NCI-H128 (cell line): ENCODE data around the gene ABTB1.
A peak's percentile ranks its signal among the peaks of the same experiment; 100 is the strongest.

Experiments used
- DNase-seq: peaks from one replicate; lab custom pipeline; 2025; ENCODE audit not compliant: unreplicated experiment; lab: John Stamatoyannopoulos, UW

ABTB1 gene

GRCh38 chr3:127672429-127673190 is at the start of gene ABTB1:
Gene ABTB1, plus strand, starts transcription at chr3:127672952. Its CDS starts 74 bp downstream, at chr3:127673026.
- peak; percentile 39 for DNase-seq

GRCh38 chr3:127624063-127624462 is 48.7 kb upstream of the ABTB1 start:
- no peak for DNase-seq

DNA sequence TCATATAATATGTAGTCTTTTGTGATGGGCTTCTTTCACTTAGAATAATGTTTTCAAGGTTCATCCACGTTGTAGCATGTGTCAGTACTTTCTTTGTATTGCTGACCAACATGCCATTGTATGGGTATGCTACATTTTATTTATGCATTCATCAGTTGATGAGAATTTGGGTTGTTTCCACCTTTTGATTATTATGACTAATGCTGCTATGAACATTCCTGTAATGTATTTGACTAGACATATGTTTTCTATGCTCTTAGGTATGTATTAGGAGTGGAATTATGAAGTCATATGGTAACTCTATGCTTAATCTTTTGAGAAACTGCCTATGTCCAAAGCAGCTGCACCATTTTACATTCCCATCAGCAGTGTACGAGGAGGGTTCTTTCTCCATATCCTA is 46.9 kb upstream of the ABTB1 start:
- no peak for DNase-seq

GRCh38 chr3:127628426-127628787 is 44.3 kb upstream of the ABTB1 start:
- DNase-seq = no peak

DNA sequence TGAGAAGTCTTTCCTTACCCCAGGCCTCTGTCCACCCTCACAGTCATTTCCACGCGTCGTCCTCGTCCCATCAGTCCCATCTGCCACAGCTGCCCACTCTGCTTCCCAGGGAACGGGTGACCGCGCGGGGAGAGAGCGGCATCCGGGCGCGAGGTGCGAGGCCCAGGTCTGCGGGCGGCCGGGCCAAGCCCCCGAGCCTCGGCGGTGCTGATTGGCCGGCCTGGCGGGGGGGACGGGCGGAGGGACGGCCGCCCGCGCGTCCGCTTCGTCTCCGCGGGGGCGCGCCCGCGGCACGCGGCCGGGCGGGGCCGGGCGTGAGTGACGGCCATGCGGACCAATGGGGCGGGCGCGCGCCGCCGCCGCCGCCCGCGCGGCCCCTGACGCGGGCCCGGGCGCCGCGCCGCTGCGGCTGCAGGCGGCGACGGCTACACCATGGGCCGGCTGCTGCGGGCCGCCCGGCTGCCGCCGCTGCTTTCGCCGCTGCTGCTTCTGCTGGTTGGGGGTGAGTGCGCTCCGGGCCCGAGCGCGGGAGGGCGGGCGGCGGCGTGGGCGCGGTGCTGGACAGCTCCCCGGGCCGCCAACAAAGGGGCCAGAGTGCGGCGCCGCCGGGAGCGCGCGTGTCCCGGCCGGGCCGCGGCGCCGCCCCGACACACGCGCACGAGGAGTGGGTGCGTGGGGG is 43.8 kb upstream of the ABTB1 start, which contains the start of gene PODXL2:
TSS of gene PODXL2 (plus strand) at position 398 of the 679 bp plus-strand sequence. CDS start at position 433, 35 bp downstream.
- DNase-seq = peak; percentile 21

DNA sequence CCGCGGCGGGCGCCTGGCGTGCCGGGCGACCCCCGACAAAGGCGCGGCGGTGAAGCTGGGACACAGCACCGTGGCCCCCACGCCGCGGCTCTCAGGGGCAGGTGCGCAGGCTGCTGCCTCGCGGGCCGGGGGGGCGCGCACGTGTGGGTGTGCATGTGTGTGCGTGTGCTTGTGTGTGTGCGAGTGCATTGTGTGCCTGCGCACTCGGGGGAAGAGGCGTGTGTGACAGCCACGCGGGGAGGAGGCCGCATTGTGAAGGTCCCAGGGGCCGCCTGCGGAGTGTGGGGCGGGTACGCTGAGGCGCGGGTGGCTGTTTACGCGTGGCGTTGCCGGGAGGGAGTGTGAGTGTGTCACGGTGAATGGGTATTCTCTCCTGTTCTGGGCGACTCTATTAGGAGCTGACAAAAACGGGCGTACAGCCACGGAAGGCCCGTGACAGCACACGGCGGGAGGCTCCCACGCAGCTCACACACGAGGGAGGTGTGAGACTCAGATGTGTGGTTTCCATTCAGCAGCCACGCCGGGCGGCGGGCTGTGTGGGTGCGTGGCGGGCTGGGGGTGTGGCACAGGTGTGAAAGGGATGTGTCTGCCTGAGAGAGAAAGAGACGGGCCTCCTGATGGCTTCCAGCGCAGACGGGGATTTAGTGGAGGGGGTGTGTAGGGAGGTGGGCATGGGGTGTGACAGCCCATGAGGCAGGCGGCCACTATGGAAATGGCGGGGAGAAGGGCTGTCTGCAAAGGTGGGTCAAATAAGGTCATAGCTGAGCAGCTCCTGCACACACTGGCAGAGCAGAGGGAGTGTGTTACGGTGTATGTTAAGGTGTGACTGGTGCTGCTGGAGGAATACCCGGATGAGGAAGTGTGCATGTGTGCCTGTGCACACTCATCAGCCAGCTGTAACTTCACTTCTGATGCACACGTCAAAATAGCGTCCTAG is 43.0 kb upstream of the ABTB1 start:
- DNase-seq = no peak

- peak; percentile 31 for DNase-seq
Observed at GRCh38 chr3:127630811-127631714, 41.7 kb upstream of the ABTB1 start.

GRCh38 chr3:127632035-127632820 is 40.5 kb upstream of the ABTB1 start:
- no peak for DNase-seq

DNA sequence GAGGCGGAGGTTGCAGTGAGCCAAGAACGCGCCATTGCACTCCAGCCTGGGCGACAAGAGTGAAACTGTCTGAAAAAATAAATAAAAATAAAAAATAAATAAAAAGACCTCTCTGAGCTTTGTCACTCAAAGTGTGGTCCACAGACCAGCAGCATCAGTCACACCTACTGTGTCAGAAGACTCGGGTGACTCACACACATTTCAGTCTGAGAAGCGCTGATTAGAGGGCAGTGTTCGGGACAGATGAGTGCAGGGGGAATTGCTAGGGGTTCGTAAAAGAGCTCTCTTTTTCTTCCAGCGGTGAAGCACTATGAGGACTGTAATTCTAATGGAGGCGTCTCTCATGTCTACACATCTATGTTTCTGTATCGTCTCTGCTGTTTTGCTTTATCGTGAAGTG is 38.1 kb upstream of the ABTB1 start:
- no peak for DNase-seq

DNA sequence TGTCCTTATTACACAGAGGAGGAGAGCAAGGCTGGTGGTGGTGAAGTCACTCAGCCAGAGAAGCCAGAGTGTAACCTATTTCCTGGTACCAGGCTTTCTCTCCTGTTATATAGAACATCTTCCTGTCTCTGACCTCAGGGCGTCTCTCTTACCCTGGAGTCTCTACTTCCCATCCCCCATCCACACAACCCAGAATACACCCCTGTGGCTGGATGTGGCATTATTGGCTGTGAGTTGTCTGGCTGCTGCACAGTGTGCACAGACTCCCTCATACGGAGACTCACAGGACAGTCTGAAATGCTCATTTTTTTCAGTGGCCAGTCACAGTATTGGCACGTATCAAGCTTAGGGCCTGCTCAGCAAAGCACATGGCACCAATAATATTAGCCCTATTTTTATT is 35.2 kb upstream of the ABTB1 start:
- no peak for DNase-seq

DNA sequence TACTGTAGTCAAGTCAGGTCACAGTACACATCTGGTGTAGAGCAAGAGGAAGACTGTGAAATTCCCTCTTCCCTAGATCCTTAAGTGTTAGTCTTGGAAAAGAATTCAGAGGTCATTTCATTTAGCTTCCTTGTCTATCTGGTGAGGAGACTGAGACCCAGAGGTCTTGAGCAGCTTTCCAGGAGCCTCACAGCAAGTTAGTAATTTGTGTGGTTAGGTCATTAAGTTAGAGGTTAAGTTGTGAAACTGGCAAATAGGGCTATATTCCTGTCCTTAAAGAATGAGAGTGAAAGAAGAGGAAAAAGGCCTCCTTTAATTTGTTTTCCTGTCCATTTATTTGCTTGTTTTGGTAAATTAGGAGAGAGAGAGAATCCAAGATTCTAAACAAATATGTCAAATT is 34.8 kb upstream of the ABTB1 start:
- no peak for DNase-seq

DNA sequence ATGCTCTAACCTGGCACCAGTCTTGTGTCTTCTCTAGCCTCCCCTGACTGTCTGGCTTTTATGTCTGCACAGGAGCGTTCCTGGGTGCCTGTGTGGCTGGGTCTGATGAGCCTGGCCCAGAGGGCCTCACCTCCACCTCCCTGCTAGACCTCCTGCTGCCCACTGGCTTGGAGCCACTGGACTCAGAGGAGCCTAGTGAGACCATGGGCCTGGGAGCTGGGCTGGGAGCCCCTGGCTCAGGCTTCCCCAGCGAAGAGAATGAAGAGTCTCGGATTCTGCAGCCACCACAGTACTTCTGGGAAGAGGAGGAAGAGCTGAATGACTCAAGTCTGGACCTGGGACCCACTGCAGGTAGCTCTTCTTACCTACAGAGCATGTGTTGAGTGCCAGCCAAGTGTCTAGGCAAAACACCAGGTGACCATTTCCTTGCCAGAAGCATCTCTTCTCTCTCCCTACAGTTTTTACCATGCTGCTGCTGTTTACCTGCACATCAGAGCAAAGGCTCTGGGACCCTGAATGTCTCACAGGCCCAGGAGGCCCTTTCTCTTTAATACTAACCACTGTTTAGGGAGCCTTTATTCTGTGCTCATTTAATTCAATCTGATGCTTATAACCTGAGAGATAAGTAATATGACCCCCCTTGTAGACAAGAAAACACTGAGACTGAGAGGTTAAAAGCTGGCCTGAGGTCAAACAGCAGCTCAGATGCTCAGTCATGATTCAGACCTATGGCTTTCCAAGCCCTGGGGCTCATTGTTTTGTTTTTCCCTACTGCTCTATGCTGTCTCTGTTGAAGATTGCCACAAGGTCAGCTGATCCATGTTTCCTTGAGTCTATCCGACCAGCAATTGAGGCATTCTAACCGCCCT is 33.3 kb upstream of the ABTB1 start:
- no peak for DNase-seq

DNA sequence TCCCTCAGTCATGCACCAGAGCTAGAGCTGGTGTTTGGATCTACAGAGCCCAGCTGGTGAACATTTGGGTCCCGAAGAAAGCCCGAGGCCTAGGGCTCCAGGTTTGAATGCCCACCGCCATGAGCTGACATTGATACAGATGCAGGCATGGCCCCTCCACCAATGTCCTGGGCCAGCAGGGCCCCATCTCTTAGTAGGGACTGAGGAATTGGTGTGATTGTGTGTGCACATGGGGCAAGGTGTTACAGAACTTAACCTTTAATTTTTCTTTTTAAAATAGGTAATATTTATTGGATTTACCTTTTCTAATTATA is 32.8 kb upstream of the ABTB1 start:
- no peak for DNase-seq

- DNase-seq = no peak
Observed at GRCh38 chr3:127644641-127645370, 27.9 kb upstream of the ABTB1 start.

- no peak for DNase-seq
Observed at GRCh38 chr3:127645371-127646015, 27.3 kb upstream of the ABTB1 start.

- no peak for DNase-seq
Observed at GRCh38 chr3:127646501-127647046, 26.2 kb upstream of the ABTB1 start.

GRCh38 chr3:127647166-127647844 is 25.4 kb upstream of the ABTB1 start:
- no peak for DNase-seq
